Heart right ventricle (tissue), 16 donors: Measurements from ENCODE around the gene TCOF1. TPM values are rescaled to one million over a fixed set of nuclear protein-coding genes. Genes with fewer than 3 reads are reported as not detected.
A peak's percentile ranks its signal among the peaks of the same experiment; 100 is the strongest.

Experiments used
- ATAC-seq, 8 donors: fragments of 200-7000 bp; cut with Tn5 transposase; one replicate each; pipeline ENCODE4 v1.9.1; 2020; ENCODE audit warnings: mild to moderate bottlenecking in 8 of 8, moderate library complexity in 8 of 8, moderate number of reproducible peaks in 1 of 8
- DNase-seq, 2 donors: peaks; one replicate each; pipeline ENCODE4 v3.0.0-alpha.2; 2020
- H3K27ac ChIP-seq, 10 donors: fragments of 200-600 bp; sonication (generic) in 2 of 10; one replicate each; pipeline versions ENCODE4 v1.5.0 to v1.8.0; 2020 to 2022; ENCODE audit warnings: mild to moderate bottlenecking in 3 of 10
- H3K27me3 ChIP-seq, 7 donors: fragments of 200-600 bp; one replicate each; pipeline ENCODE4 v1.8.0; 2021 to 2022; ENCODE audit warnings: mild to moderate bottlenecking in 2 of 7
- H3K36me3 ChIP-seq, 9 donors: fragments of 200-600 bp; sonication (generic) in 1 of 9; one replicate each; pipeline versions ENCODE4 v1.5.0 to v1.8.0; 2020 to 2022; ENCODE audit warnings: mild to moderate bottlenecking in 2 of 9
- H3K4me1 ChIP-seq, 9 donors: fragments of 200-600 bp; sonication (generic) in 1 of 9; one replicate each; pipeline versions ENCODE4 v1.5.0 to v1.8.0; 2020 to 2022; ENCODE audit warnings: mild to moderate bottlenecking in 4 of 9
- H3K4me3 ChIP-seq, 10 donors: fragments of 200-600 bp; sonication (generic) in 2 of 10; one replicate each; pipeline versions ENCODE4 v1.5.0 to v1.8.0; 2020 to 2022; ENCODE audit warnings: mild to moderate bottlenecking in 7 of 10, moderate library complexity in 2 of 10
- H3K9me3 ChIP-seq, 11 donors: fragments of 200-600 bp in 10 of 11; sonication (generic) in 2 of 11; one replicate each; pipeline versions ENCODE4 v1.5.0 to v1.8.0; 2013 to 2022; ENCODE audit warnings: mild to moderate bottlenecking in 2 of 11, control low read depth in 1 of 11, moderate library complexity in 1 of 11
- WGBS, 2 donors: extraction: QIAGEN DNeasy Blood & Tissue Kit; methylation state at CpG; one replicate each; pipeline ENCODE4 v1.1.7; 2013; ENCODE audit warnings: inconsistent platforms in 1 of 2; 5-methylcytosine and 5-hydroxymethylcytosine counted together
- intact Hi-C, 10 donors: fragments of 100-400 bp; cut with DNase I; formaldehyde crosslinking; loops; one replicate each; pipeline versions ENCODE4 v1.11.1 to v1.14.2; 2022
- polyA plus RNA-seq, 2 donors: library from polyadenylated mRNA; stranded (reverse); fragments of 200-250 nt; gene quantifications; one replicate each; pipeline ENCODE4 v1.2.3, GENCODE V29; 2013
- total RNA-seq, 10 donors: library from RNA; stranded (reverse); fragmentation: NEBNext Ultra II Directional in 3 of 10; extraction: Animal tissue kit (Norgen Biotek cat#: 25700) in 3 of 10; gene quantifications; one replicate each; pipeline versions ENCODE4 v1.2.1 to v1.2.4, GENCODE V29; 2021 to 2023
- TF ChIP-seq, protein P1 (sequence below), 9 donors: fragments of 200-600 bp; sonication (generic) in 2 of 9; IDR thresholded peaks; one replicate each; pipeline versions ENCODE4 v1.5.0 to v1.8.0; 2021 to 2022; ENCODE audit warnings: antibody characterized with exemption in 9 of 9, mild to moderate bottlenecking in 5 of 9, moderate library complexity in 1 of 9
- donor health status: Arrhythmogenic right ventricular cardiomyopathy.
- donor health status: ischemic (EF 13 %, LVEDD 7.1; RV severe dilation, severe dysfunction).
- donor health status: healthy with polysubstance abuse.
- donor health status: DM: no; HTN: yes; CAD: no.
- donor health status: DM: no; HTN: no; CAD: no.
- donor health status: ischemic (EF 25% LVEDD 6.9; RV normal size, moderate dysfunction).
- donor health status: ischemic (EF 25% LVEDD 5.7; RV mildly dilated, moderate dysfunction).
- donor health status: healthy.
- donor health status: DM: yes; HTN: yes; CAD: no.
- donor health status: Ischemic cardiomyopathy.
- donor health status: ischemic (EF 35%, LVEDD 5.7; RV mildly dilated, moderate dysfunction).
- donor health status: nonischemic (EF 11% LVEDD 7.7; RV severe dilation, severe dysfunction).
- donor health status: DM: yes; HTN: yes; CAD: no.
- donor health status: PGD.
- donor health status: ischemic (EF 29% LVEDD 5.4; RV normal size, mild dysfunction).
- donor health status: nonischemic (EF 23%, LVEDD 6.1; RV moderate dilation, normal function).

The TCOF1 gene
- total and polyA plus RNA-seq, 12 donors, result 12.4 to 21.3 (median 14.1) TPM

DNA sequence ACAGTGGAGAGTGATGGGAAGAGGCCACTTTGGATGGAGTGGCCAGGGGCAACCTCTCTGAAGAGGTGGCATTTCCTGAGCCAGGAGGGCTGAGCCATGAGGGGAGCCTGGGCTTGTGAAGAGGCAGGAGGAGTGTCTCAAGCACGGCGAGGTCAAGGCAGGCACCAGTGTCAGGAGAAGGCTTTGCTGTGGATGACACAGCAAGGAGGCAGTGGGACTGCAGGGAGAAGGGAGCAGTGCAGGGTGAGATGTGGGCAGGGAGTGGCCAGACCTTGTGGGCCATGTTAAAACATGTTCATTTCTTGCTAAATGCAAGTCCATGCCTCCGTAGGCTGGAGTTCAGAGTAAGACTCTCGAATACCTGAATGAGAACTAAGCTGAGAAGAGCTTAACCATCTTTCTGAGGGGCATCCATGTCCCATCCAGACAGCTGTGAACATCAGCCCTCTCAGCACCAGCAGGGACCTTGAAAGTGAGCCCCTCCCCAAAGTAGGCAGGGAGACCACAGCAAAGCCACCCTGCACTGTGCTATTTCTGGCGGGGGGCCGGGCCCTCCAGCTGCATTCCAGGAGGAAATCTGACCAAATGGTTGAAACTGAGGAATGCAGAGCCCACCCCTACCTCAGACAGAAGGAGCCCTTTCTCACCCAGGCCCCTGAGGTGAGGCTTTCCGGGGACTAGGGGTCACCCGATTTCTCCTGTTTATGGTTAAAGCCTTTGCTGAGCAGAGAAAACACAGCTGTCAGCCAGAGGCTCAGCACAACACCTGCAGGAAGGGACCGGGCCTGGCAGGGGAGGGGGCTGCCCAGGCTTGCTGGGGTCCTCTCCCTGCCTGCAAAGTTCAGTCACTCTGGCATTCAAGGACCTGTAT, 38.6 kb upstream of the TCOF1 start:
- intact Hi-C loops, result no loop called here
- TF ChIP-seq, protein P1, sequence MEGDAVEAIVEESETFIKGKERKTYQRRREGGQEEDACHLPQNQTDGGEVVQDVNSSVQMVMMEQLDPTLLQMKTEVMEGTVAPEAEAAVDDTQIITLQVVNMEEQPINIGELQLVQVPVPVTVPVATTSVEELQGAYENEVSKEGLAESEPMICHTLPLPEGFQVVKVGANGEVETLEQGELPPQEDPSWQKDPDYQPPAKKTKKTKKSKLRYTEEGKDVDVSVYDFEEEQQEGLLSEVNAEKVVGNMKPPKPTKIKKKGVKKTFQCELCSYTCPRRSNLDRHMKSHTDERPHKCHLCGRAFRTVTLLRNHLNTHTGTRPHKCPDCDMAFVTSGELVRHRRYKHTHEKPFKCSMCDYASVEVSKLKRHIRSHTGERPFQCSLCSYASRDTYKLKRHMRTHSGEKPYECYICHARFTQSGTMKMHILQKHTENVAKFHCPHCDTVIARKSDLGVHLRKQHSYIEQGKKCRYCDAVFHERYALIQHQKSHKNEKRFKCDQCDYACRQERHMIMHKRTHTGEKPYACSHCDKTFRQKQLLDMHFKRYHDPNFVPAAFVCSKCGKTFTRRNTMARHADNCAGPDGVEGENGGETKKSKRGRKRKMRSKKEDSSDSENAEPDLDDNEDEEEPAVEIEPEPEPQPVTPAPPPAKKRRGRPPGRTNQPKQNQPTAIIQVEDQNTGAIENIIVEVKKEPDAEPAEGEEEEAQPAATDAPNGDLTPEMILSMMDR (IDR thresholded peaks at IDR 0.05), result no peak
- no peak for DNase-seq

DNA sequence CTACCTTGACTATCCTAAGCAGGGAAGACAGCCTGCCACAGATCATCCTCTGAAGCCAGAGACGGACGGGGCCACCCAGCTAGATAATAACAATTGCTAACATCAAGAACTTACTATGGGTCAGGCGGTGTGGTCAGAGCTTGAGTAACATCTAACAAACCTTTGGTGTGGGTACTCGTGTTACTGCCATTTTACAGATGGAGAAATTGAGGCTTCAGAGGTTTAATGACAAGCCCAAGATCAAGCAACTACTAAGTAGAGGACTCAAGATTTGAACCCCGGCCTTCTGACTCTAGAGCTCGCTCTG, 38.1 kb upstream of the TCOF1 start:
- TF ChIP-seq, protein P1 (IDR thresholded peaks at IDR 0.05), result no peak
- no peaks in the 10 kb centered on the region for H3K27me3 ChIP-seq
- no peak overlapping the region for H3K4me3 ChIP-seq
- H3K4me1 ChIP-seq, result peaks cover 0 to 16% (median 9%) of the 10 kb centered on the region in 9 donors
- no peak overlapping the region for H3K27ac ChIP-seq
- intact Hi-C loops, result no loop called here
- no peak for DNase-seq
- WGBS, 2 donors, result 94% methylated on average over 6 of the region's 6 CpGs
- H3K9me3 ChIP-seq, result peaks cover 0 to 9% (median 0%) of the 10 kb centered on the region in 11 donors
- H3K36me3 ChIP-seq, result no peaks in the 10 kb centered on the region
- no peak for ATAC-seq

More for the DNA sequence above, 38.6 kb upstream of the TCOF1 start:
- no peaks in the 10 kb centered on the region for H3K36me3 ChIP-seq
- WGBS, 2 donors, result 81 to 82% methylated on average over 9 of the region's 9 CpGs
- H3K4me1 ChIP-seq, result peaks cover 0 to 16% (median 9%) of the 10 kb centered on the region in 9 donors
- no peak for ATAC-seq
- no peak overlapping the region for H3K4me3 ChIP-seq
- peaks cover 0 to 9% (median 0%) of the 10 kb centered on the region in 11 donors for H3K9me3 ChIP-seq
- H3K27ac ChIP-seq, result no peak overlapping the region
- no peaks in the 10 kb centered on the region for H3K27me3 ChIP-seq

DNA sequence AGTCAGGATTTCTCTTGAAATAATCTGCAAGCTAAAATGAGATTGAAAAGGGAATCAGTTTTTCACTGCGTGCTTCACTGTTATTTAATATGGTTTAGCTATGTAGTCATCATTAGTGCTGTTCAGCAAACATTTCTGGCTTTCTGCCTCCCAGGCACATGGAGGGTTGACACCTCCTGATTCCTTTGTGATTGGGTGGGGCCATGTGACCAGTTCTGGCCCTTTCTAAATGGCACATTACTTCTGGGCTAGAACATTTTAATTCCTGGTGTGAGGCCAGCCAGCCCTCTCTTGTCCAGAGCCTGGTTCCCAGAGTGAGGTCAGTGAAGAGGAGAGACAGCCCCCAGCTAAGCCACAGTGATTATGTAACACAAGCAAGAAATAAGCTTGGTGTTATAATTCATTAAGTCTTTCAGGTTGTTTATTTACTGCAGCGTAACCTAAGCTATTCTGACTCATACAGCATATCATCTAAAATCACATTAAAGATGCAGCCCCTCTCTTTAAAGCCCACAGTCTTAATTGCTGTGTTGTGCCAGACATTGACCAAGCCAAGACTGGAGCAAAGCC, 37.4 kb upstream of the TCOF1 start:
- peak; percentile 82 to 96 (median 90) for ATAC-seq
- Histone ChIP-seq H3K9me3 (peaks cover 0 to 9% (median 0%) of the 10 kb centered on the region in 11 donors), H3K27ac (peak overlapping the region in 1 of 10 donors; percentile 17), H3K27me3 (no peaks in the 10 kb centered on the region), H3K36me3 (no peaks in the 10 kb centered on the region), H3K4me1 (peaks cover 0 to 16% (median 9%) of the 10 kb centered on the region in 9 donors), H3K4me3 (no peak overlapping the region)
- DNase-seq, result peak in 1 of 2 donors; percentile 51
- TF ChIP-seq, protein P1 (IDR thresholded peaks at IDR 0.05), result no peak
- WGBS, 2 donors, result 63 to 71% methylated on average over 2 of the region's 2 CpGs
- intact Hi-C loops, result no loop called here

DNA sequence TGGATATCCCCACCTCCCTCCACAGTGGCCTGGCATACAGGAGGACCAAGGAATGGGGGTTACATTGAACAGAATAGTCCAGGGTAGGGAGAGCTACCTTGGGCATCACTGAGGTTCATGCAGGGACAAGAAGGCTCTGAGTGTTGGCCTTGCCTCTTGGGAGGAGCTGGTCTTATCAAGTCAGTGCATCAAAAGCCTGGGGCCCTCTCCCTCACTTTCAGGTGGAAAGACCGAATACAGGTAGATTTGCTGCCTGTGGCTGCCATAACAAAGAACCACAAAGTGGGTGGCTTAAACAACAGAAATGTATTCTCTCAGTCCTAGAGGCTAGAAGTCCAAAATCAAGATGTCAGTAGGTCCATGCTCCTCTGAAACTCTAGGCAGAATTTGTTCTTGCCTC, 36.3 kb upstream of the TCOF1 start:
- Histone ChIP-seq H3K27me3 (peaks cover 0 to 6% (median 0%) of the 10 kb centered on the region in 7 donors), H3K27ac (no peak overlapping the region), H3K4me3 (no peak overlapping the region), H3K4me1 (peaks cover 0 to 16% (median 9%) of the 10 kb centered on the region in 9 donors), H3K9me3 (peaks cover 0 to 9% (median 0%) of the 10 kb centered on the region in 11 donors), H3K36me3 (no peaks in the 10 kb centered on the region)
- ATAC-seq (no peak), DNase-seq (no peak)
- intact Hi-C loops, result no loop called here
- TF ChIP-seq, protein P1 (IDR thresholded peaks at IDR 0.05), result no peak
- 97% methylated on average over 1 of the region's 1 CpG for WGBS, 2 donors
